Measurements from ENCODE around the gene GCLM.

GCLM gene

DNA sequence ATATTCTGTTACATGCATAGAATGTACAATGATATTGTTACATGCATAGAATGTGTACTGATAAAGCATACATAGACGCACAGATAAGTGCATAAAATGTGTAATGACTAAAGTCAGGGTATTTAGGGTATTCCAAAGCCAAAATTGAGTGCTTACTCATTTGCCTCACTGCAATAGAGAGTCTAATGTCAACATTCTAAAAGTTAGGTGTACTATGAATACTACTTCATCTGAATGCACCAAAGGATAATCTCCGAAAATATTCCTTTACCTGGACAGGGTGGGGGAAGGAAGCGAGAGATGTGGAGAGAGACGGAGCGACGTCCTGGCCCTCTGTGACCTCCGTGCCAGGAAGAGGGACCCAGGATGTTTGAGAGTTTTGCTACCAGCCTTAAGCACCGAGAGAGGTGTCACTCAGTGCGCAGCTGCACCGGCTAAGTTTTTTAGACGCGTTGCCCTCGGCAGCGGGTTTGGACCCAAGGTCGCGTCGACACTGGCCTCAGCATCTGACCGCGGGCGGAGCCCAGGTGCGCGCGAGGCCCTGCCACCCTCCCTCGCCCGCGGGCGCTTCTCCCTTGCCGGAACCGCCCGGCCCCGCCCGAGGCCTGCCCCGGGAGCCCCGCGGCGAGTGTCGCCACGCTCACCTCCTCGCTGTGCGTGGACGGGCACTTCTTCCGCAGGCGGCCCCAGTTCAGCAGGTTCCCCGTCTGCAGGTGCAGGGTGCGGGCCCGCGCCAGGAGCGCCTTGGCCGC lies 660 bp downstream of the GCLM start:
- Histone ChIP-seq H3K27me3 (ENCODE audit: low read depth) (no peaks in the 10 kb centered on the region; the same call in 1 of the 2 replicates), H3K4me1 (peaks cover 6% of the 10 kb centered on the region; the same call in 1 of the 2 replicates), H3K36me3 (replicated peaks) (no peaks in the 10 kb centered on the region), H3K9me3 (no peaks in the 10 kb centered on the region), H3K4me3 (peak overlapping the region; percentile 46)
- in situ Hi-C loops (cut with MboI; ENCODE audit: low sequenced_read_pairs): no loop called here
- peak; percentile 32 to 48 for DNase-seq (ENCODE audit: low spot score in 2 of 2)

DNA sequence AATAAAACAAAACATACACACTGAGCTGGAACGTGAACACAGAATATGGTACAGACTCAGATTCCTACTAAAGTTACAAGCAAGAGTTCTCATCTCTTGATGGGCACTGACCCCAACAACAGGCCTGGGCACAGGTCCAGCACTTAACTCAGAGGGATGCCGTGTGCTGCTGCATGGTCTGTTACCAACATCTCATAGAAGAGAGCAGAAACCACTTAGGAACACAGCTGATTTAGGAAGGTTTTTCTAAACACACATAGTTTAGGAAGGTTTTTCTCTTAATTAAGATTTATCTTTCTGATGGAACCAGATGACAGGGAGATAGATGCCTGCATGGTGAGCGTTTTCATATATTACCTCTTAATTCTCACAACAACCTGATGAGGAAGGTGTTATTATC lies 1.5 kb downstream of the GCLM start:
- Histone ChIP-seq H3K4me1 (peaks cover 6% of the 10 kb centered on the region; the same call in 1 of the 2 replicates), H3K9me3 (no peaks in the 10 kb centered on the region), H3K27me3 (ENCODE audit: low read depth) (no peaks in the 10 kb centered on the region), H3K4me3 (peak overlapping the region; percentile 46), H3K36me3 (replicated peaks) (no peaks in the 10 kb centered on the region)
- peak in 1 of 2 experiments; percentile 47 for DNase-seq (ENCODE audit: low spot score in 2 of 2)
- in situ Hi-C loops (cut with MboI; ENCODE audit: low sequenced_read_pairs): no loop called here

DNA sequence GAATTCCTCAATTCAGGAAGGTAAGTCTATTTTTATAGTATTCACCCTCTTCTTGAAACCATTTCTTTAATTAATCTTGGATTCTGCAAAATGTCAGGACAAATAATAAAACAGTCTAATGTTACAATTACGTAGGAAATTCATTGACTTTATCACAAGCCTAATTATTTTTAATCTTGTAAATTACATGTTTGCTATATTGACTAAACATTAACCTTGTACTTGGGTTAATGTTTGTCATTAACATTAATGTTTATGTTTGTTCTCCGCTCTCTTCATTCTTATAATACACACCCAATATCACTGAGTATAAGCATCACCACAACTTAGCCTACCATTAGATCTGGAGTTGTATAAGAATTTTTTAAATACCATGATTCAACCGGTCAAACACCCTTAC lies 2.8 kb downstream of the GCLM start:
- no peak overlapping the region for H3K4me3 ChIP-seq
- no peaks in the 10 kb centered on the region for H3K9me3 ChIP-seq
- no peak for DNase-seq (ENCODE audit: low spot score in 2 of 2)
- in situ Hi-C loops (cut with MboI; ENCODE audit: low sequenced_read_pairs): no loop called here
- no peaks in the 10 kb centered on the region for H3K27me3 ChIP-seq (ENCODE audit: low read depth)
- peaks cover 6% of the 10 kb centered on the region; the same call in 1 of the 2 replicates for H3K4me1 ChIP-seq
- no peaks in the 10 kb centered on the region for H3K36me3 ChIP-seq (replicated peaks)

- Histone ChIP-seq H3K4me3 (no peak overlapping the region), H3K9me3 (no peaks in the 10 kb centered on the region), H3K36me3 (replicated peaks) (peaks cover 1% of the 10 kb centered on the region; the same call in 1 of the 2 replicates), H3K27me3 (ENCODE audit: low read depth) (no peaks in the 10 kb centered on the region), H3K4me1 (peaks cover 6% of the 10 kb centered on the region; the same call in 1 of the 2 replicates)
- DNase-seq (ENCODE audit: low spot score in 2 of 2): no peak
- in situ Hi-C loops (cut with MboI; ENCODE audit: low sequenced_read_pairs): no loop called here
These were observed 3.5 kb downstream of the GCLM start for GRCh38 chr1:93905734-93906133.

- DNase-seq (ENCODE audit: low spot score in 2 of 2): no peak
- H3K9me3 ChIP-seq: no peaks in the 10 kb centered on the region
- H3K4me3 ChIP-seq: no peak overlapping the region
- in situ Hi-C loops (cut with MboI; ENCODE audit: low sequenced_read_pairs): no loop called here
- peaks cover 6% of the 10 kb centered on the region; the same call in 1 of the 2 replicates for H3K4me1 ChIP-seq
- H3K27me3 ChIP-seq (ENCODE audit: low read depth): no peaks in the 10 kb centered on the region
- peaks cover 8% of the 10 kb centered on the region; the same call in 1 of the 2 replicates for H3K36me3 ChIP-seq (replicated peaks)
These were observed 4.2 kb downstream of the GCLM start for GRCh38 chr1:93905051-93905450.

DNA sequence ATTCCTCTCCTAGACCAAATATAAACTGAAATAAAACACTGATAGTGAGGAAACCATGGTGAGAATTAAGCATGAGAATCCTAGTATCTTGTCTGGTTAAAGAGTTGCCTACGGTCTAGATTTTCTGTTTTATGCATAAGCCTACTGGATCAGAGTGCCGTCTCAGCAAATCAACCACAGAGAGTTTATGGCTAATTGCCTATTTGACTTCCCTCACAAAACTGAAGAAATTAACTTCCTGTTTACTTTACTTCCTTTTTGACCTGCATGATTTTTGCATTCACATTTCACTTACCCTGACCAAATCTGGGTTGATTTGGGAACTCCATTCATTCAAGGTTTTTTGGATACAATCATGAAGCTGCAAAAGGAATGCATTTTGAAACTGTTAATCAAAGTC lies 5.0 kb downstream of the GCLM start:
- Histone ChIP-seq H3K9me3 (no peaks in the 10 kb centered on the region), H3K36me3 (replicated peaks) (peaks cover 9% of the 10 kb centered on the region; the same call in 1 of the 2 replicates), H3K4me3 (no peak overlapping the region), H3K27me3 (ENCODE audit: low read depth) (no peaks in the 10 kb centered on the region), H3K4me1 (peaks cover 6% of the 10 kb centered on the region; the same call in 1 of the 2 replicates)
- DNase-seq (ENCODE audit: low spot score in 2 of 2): no peak
- in situ Hi-C loops (cut with MboI; ENCODE audit: low sequenced_read_pairs): no loop called here

- DNase-seq (ENCODE audit: low spot score in 2 of 2): no peak
- no peaks in the 10 kb centered on the region for H3K27me3 ChIP-seq (ENCODE audit: low read depth)
- 0 out of 2 replicates have a peak, but pooled peaks cover under 1% of the 10 kb centered on the region for H3K4me1 ChIP-seq
- in situ Hi-C loops (cut with MboI; ENCODE audit: low sequenced_read_pairs): no loop called here
- peaks cover 9% of the 10 kb centered on the region for H3K36me3 ChIP-seq (replicated peaks)
- no peaks in the 10 kb centered on the region for H3K9me3 ChIP-seq
- H3K4me3 ChIP-seq: no peak overlapping the region
These were observed 8.3 kb downstream of the GCLM start for GRCh38 chr1:93900723-93901504.

DNA sequence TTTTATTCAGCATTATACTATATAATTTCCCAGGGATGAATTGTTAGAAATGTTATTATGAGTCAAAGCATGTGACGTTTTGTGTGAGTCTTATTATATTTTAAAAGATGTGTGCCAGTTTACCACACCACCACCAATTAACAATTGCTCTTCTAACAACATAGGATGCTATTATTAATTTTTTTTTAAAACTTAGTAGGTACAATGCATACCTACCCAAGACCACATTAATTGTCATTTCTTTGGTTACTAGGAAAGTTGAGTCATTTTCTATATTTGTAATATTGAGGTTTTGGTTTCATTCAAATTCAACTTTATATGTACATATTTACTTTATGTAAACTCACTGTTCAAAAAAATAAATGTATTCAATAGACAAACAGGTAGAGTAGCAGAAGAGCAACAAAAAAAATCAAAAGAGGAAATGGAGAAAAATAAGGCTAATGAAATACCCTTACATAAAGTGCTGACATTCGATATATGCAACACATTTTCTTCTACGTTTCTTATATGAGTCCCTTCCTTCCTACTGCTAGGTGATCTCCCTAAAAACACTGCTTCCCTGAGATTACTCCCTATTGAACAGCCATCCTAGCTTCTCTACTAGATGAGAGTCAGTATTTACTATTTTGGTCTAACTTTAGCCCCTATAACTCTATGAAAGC lies 9.6 kb downstream of the GCLM start:
- no peak overlapping the region for H3K4me3 ChIP-seq
- no peaks in the 10 kb centered on the region for H3K27me3 ChIP-seq (ENCODE audit: low read depth)
- H3K9me3 ChIP-seq: no peaks in the 10 kb centered on the region
- no peaks in the 10 kb centered on the region for H3K4me1 ChIP-seq
- in situ Hi-C loops (cut with MboI; ENCODE audit: low sequenced_read_pairs): no loop called here
- DNase-seq (ENCODE audit: low spot score in 2 of 2): no peak
- H3K36me3 ChIP-seq (replicated peaks): peaks cover 9% of the 10 kb centered on the region

DNA sequence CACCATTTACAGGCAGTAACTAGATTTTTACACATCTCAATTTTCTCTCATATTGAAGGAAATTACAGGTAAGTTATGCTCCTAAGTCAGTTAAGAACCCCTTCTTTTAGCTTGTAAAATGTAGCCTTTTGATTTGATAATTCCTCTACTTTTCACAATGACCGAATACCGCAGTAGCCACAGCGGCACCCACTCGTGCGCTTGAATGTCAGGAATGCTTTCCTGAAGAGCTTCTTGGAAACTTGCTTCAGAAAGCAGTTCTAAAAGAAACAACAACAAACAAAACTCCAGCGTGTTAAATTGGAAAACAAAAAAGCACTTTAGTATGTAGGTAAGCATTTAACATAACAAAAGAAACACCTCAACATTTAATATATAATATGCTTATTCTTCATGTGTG lies 20.3 kb downstream of the GCLM start:
- peaks cover 10% of the 10 kb centered on the region for H3K4me1 ChIP-seq
- no peak overlapping the region for H3K4me3 ChIP-seq
- no peaks in the 10 kb centered on the region for H3K27me3 ChIP-seq (ENCODE audit: low read depth)
- peaks cover 14% of the 10 kb centered on the region for H3K36me3 ChIP-seq (replicated peaks)
- H3K9me3 ChIP-seq: no peaks in the 10 kb centered on the region
- no peak for DNase-seq (ENCODE audit: low spot score in 2 of 2)
- in situ Hi-C loops (cut with MboI; ENCODE audit: low sequenced_read_pairs): no loop called here

- Histone ChIP-seq H3K36me3 (replicated peaks) (peaks cover 6% of the 10 kb centered on the region), H3K4me3 (no peak overlapping the region), H3K9me3 (no peaks in the 10 kb centered on the region), H3K4me1 (peaks cover 3% of the 10 kb centered on the region), H3K27me3 (ENCODE audit: low read depth) (no peaks in the 10 kb centered on the region)
- in situ Hi-C loops (cut with MboI; ENCODE audit: low sequenced_read_pairs): no loop called here
- DNase-seq (ENCODE audit: low spot score in 2 of 2): no peak
These were observed 27.0 kb downstream of the GCLM start for GRCh38 chr1:93882269-93882668.

DNA sequence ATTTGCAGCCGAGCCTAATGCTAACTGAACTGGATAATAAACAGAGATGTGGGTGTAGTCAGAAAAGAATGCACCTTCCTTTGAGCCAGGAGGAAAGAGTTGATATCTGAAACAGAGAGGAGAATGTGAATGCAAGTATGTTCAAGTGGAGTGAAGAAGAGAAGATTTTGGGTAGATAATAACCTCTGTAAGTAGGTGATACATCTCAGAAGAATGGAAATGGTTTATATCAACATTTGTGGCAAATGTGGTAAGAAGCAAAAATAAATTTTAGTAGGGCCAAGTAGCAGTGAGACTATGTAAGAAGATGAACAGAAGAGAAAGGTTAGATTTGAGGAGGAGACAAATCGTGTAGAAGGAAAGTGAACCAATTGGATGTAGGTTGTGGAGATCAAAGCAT lies 28.5 kb downstream of the GCLM start:
- in situ Hi-C loops (cut with MboI; ENCODE audit: low sequenced_read_pairs): no loop called here
- Histone ChIP-seq H3K36me3 (replicated peaks) (peaks cover 18% of the 10 kb centered on the region), H3K27me3 (ENCODE audit: low read depth) (no peaks in the 10 kb centered on the region), H3K4me3 (no peak overlapping the region), H3K9me3 (no peaks in the 10 kb centered on the region), H3K4me1 (peaks cover 10% of the 10 kb centered on the region)
- no peak for DNase-seq (ENCODE audit: low spot score in 2 of 2)

DNA sequence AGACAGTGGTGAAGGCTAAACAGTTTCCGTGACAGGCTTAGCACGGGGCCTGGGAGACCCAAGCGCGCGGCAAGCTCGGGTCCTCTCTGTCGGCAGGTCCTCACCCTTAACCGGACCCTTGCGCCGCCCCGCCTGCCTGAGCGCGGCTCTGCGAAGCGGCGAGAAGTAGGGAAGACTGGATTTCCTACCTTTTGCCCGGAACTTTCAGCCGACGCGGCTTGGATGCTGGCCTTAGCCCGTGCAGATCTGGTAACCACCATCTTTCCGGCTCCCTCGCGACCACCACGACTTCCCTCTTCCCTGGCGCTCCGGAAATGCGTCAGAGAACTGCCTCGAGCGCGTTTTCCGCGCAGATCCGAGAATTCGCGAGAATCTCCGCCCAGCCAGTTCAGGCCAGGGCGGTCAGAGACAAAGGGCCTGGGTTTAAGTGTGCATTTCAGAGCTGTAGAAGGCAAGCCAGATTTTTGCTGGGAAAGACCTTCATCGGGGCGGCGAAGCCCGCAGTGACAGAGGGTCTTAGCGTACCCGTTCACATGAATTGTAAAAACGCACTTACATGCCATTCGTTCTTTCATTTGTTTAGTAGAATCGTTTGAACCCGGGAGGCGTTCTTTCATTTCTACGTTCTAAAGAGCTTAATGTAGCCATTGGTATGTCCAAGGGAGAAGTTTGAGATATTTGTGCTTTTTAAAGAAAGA lies 30.2 kb downstream of the GCLM start, which contains the start of gene DNTTIP2:
Gene DNTTIP2 (minus strand): TSS at position 318 of the 698 bp plus-strand sequence. CDS start 58 bp downstream, at position 260.
- H3K9me3 ChIP-seq: no peaks in the 10 kb centered on the region
- H3K36me3 ChIP-seq (replicated peaks): peaks cover 33% of the 10 kb centered on the region
- H3K4me1 ChIP-seq: peaks cover 10% of the 10 kb centered on the region
- in situ Hi-C loops (cut with MboI; ENCODE audit: low sequenced_read_pairs): no loop called here
- H3K27me3 ChIP-seq (ENCODE audit: low read depth): no peaks in the 10 kb centered on the region
- peak within 1 kb of the TSS; percentile 91 for H3K4me3 ChIP-seq
- DNase-seq (ENCODE audit: low spot score in 2 of 2): peak; percentile 76 to 90

DNA sequence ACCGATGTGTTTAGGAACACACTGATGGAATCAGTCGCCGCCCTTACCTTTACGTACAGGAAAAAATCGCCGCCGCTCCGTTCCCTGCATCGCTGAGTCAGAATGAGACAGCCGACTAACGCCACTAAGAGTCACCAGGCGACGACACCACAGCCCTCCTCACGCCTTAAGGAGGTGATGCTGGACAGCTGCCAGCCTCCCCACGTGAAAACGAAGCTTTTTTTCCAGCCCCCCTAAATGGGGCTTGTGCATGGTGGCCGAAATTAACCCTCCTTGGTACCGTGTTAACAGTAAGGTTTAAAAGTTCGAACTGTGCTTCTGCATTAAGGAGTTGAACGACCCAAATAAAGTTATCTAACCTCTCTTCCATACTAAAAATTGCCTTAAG lies 30.7 kb downstream of the GCLM start:
- peak in 1 of 2 experiments; percentile 39 for DNase-seq (ENCODE audit: low spot score in 2 of 2)
- H3K36me3 ChIP-seq (replicated peaks): peaks cover 39% of the 10 kb centered on the region
- H3K4me3 ChIP-seq: peak overlapping the region; percentile 91
- peaks cover 10% of the 10 kb centered on the region for H3K4me1 ChIP-seq
- no peaks in the 10 kb centered on the region for H3K27me3 ChIP-seq (ENCODE audit: low read depth)
- in situ Hi-C loops (cut with MboI; ENCODE audit: low sequenced_read_pairs): no loop called here
- no peaks in the 10 kb centered on the region for H3K9me3 ChIP-seq

All from HAP-1 (cell line).